Fibroblast of lung (primary cell): ENCODE results near the gene WEE1.

ENCODE experiments used
- EZH2 ChIP-seq: IDR thresholded peaks from 2 replicates; pipeline ENCODE4 v1.5.1; 2012; ENCODE audit warnings: low read length, control low read depth, mild to moderate bottlenecking; ENCODE audit errors: missing control alignments
- TF ChIP-seq, protein P1 (sequence below), 2 donors: IDR thresholded peaks in 1 of 2; conservative IDR thresholded peaks in 1 of 2; 1 replicate in 1 of 2; 2 replicates in 1 of 2; pipeline ENCODE4 v1.5.1; 2011 to 2012; ENCODE audit warnings: low read length in 2 of 2, control low read depth in 1 of 2, inconsistent platforms in 1 of 2, low read depth in 1 of 2, mild to moderate bottlenecking in 1 of 2

DNA sequence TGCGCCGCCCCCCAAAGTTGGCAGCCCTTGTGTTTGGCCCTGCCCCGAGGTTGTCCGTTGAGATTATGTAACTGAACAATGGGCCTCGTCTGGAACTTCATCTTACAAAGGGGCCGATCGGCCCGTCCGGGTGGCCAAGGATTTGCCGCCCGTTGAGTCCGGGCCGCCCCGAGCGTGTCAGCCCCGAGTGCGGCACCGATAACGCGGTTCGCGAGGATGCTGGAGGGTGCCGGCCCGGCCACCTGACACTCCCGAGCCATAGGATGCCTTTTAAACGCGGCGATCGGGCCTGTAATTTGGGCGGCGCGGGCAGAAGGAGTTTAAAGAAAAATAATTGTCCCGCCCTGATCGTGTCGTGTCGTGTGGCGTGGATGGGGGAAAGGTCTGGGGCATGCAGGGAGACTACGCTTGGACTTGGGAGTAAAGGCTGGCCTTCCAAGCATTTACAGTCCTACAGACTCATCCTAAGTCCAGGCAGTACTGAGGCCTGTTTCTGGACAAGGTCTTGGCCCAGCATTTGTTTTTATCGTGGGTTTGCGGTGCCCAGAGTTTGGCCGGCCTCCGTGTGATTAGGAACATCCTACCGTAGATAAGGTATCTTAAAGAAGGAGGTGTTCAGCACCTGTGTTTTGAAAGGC, 1.3 kb downstream of the WEE1 start:
- no peak for TF ChIP-seq EZH2
- TF ChIP-seq, protein P1, sequence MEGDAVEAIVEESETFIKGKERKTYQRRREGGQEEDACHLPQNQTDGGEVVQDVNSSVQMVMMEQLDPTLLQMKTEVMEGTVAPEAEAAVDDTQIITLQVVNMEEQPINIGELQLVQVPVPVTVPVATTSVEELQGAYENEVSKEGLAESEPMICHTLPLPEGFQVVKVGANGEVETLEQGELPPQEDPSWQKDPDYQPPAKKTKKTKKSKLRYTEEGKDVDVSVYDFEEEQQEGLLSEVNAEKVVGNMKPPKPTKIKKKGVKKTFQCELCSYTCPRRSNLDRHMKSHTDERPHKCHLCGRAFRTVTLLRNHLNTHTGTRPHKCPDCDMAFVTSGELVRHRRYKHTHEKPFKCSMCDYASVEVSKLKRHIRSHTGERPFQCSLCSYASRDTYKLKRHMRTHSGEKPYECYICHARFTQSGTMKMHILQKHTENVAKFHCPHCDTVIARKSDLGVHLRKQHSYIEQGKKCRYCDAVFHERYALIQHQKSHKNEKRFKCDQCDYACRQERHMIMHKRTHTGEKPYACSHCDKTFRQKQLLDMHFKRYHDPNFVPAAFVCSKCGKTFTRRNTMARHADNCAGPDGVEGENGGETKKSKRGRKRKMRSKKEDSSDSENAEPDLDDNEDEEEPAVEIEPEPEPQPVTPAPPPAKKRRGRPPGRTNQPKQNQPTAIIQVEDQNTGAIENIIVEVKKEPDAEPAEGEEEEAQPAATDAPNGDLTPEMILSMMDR (conservative IDR thresholded peaks at IDR 0.05 in 1 of 2, IDR thresholded peaks at IDR 0.05 in 1 of 2; ENCODE audit: low read depth in 1 of 2, low read length in 2 of 2), result no peak
